A549 (cell line): ENCODE results near the gene CCDC38. TPM values are rescaled to one million over a fixed set of nuclear protein-coding genes. Genes with fewer than 3 reads are reported as not detected.

Experiments used
- ATAC-seq, 2 experiments: fragments of 200-7000 bp in 1 of 2; fragments of >200 bp in 1 of 2; cut with Nextera tagmentation in 1 of 2; cut with Tn5 transposase in 1 of 2; 3 replicates each; pipeline versions ENCODE4 v1.8.0 to v1.9.1; 2018 to 2020; ENCODE audit warnings: mild to moderate bottlenecking in 1 of 2, moderate library complexity in 1 of 2
- CTCF ChIA-PET: fragments of 300-600 bp; sonication (Branson Sonifier 250); formaldehyde crosslinking; extraction: SDS; loops from one replicate; lab custom pipeline; 2021; ENCODE audit warnings: antibody characterized with exemption, inconsistent platforms; lab: Yijun Ruan, JAX
- POLR2A ChIA-PET: fragments of 350-600 bp; formaldehyde crosslinking; extraction: SDS; loops from one replicate; lab custom pipeline; 2021; ENCODE audit warnings: antibody characterized with exemption, inconsistent platforms; lab: Yijun Ruan, JAX
- DNase-seq, 2 experiments: peaks; one replicate each; pipeline versions ENCODE4 v3.0.0 to v3.0.0-alpha.2; 2011 to 2016; ENCODE audit warnings: low read depth in 1 of 2, low spot score in 1 of 2
- FAIRE-seq: peaks from 2 replicates; lab custom pipeline; 2011; peaks lifted over from hg19 to GRCh38; lab: Jason Lieb, UNC
- H3K27ac ChIP-seq, 2 experiments: fragments of >200 bp; sonication (Bioruptor Twin); formaldehyde crosslinking; 3 replicates each; pipeline ENCODE4 v1.5.1; 2016 to 2017
- H3K4me1 ChIP-seq: fragments of >200 bp; sonication (Bioruptor Twin); formaldehyde crosslinking; 3 replicates; pipeline ENCODE4 v1.6.1; 2016
- H3K4me2 ChIP-seq: fragments of >200 bp; sonication (Bioruptor Twin); formaldehyde crosslinking; 3 replicates; pipeline ENCODE4 v1.6.1; 2016
- H3K4me3 ChIP-seq: fragments of >200 bp; sonication (Bioruptor Twin); formaldehyde crosslinking; 3 replicates; pipeline ENCODE4 v1.5.1; 2016
- H3K9me3 ChIP-seq: fragments of >200 bp; sonication (Bioruptor Twin); formaldehyde crosslinking; 3 replicates; pipeline ENCODE4 v1.6.1; 2016
- ATOH8 ChIP-seq: fragments of 250-450 bp; sonication (Bioruptor Pico); IDR thresholded peaks from 2 replicates; pipeline ENCODE4 v1.5.0; 2020; ENCODE audit warnings: low read depth, mild to moderate bottlenecking, moderate library complexity
- CBX8 ChIP-seq: fragments of 200-600 bp; sonication (generic); IDR thresholded peaks from 2 replicates; pipeline ENCODE4 v1.6.1; 2016
- CEBPB ChIP-seq, 2 experiments: fragments of >200 bp in 1 of 2; sonication (Bioruptor Twin) in 1 of 2; formaldehyde crosslinking in 1 of 2; IDR thresholded peaks; 2 replicates each; pipeline ENCODE4 v1.6.1; 2012 to 2016
- CHD2 ChIP-seq: fragments of 150-350 bp; IDR thresholded peaks from 2 replicates; pipeline ENCODE4 v1.6.1; 2014; ENCODE audit warnings: low read length; ENCODE audit not compliant: partially characterized antibody
- CHD4 ChIP-seq: fragments of 200-600 bp; sonication (generic); IDR thresholded peaks from 2 replicates; pipeline ENCODE4 v1.6.1; 2016; ENCODE audit warnings: antibody characterized with exemption, mild to moderate bottlenecking, borderline replicate concordance
- EHF ChIP-seq: fragments of 250-450 bp; sonication (Bioruptor Pico); IDR thresholded peaks from 2 replicates; pipeline ENCODE4 v1.5.0; 2020; ENCODE audit warnings: mild to moderate bottlenecking
- EHMT2 ChIP-seq: fragments of 200-600 bp; sonication (generic); IDR thresholded peaks from 2 replicates; pipeline ENCODE4 v1.6.1; 2016; ENCODE audit warnings: antibody characterized with exemption, low read depth, mild to moderate bottlenecking, moderate library complexity
- EP300 ChIP-seq, 2 experiments: fragments of >200 bp; sonication (Bioruptor Twin); formaldehyde crosslinking; IDR thresholded peaks; 2 replicates in 1 of 2; 3 replicates in 1 of 2; pipeline ENCODE4 v1.6.1; 2016 to 2017
- FOSB ChIP-seq: fragments of 250-450 bp; sonication (Bioruptor Pico); IDR thresholded peaks from 2 replicates; pipeline ENCODE4 v1.5.0; 2020; ENCODE audit warnings: mild to moderate bottlenecking, moderate library complexity
- FOSL2 ChIP-seq, 2 experiments: fragments of 450-650 bp in 1 of 2; fragments of >200 bp in 1 of 2; sonication (Bioruptor Twin) in 1 of 2; formaldehyde crosslinking; IDR thresholded peaks; 2 replicates each; pipeline versions ENCODE4 v1.5.0 to v1.6.1; 2016 to 2020; ENCODE audit warnings: mild to moderate bottlenecking in 1 of 2, moderate library complexity in 1 of 2
- HOXA7 ChIP-seq: fragments of 250-450 bp; sonication (Bioruptor Pico); IDR thresholded peaks from 2 replicates; pipeline ENCODE4 v1.5.0; 2020; ENCODE audit warnings: mild to moderate bottlenecking, moderate library complexity
- HOXB5 ChIP-seq: fragments of 250-450 bp; sonication (Bioruptor Pico); IDR thresholded peaks from 2 replicates; pipeline ENCODE4 v1.5.0; 2020; ENCODE audit warnings: mild to moderate bottlenecking, moderate library complexity
- JUN ChIP-seq, 2 experiments: fragments of >200 bp; sonication (Bioruptor Twin); formaldehyde crosslinking; IDR thresholded peaks; 2 replicates in 1 of 2; 3 replicates in 1 of 2; pipeline ENCODE4 v1.6.1; 2016 to 2017
- KDM1A ChIP-seq: fragments of 200-600 bp; sonication (generic); IDR thresholded peaks from 2 replicates; pipeline ENCODE4 v1.6.1; 2016; ENCODE audit warnings: low read depth, mild to moderate bottlenecking
- KDM5A ChIP-seq: fragments of 200-600 bp; sonication (generic); IDR thresholded peaks from 2 replicates; pipeline ENCODE4 v1.6.1; 2016; ENCODE audit warnings: antibody characterized with exemption, mild to moderate bottlenecking
- MAFK ChIP-seq: fragments of 450-650 bp; IDR thresholded peaks from 2 replicates; pipeline ENCODE4 v1.6.1; 2014; ENCODE audit not compliant: partially characterized antibody
- MAZ ChIP-seq: fragments of 150-350 bp; IDR thresholded peaks from 2 replicates; pipeline ENCODE4 v1.6.1; 2014; ENCODE audit warnings: antibody characterized with exemption, low read depth, low read length, borderline replicate concordance
- MYC ChIP-seq: IDR thresholded peaks from 2 replicates; pipeline ENCODE4 v1.6.1; 2012; ENCODE audit warnings: mild to moderate bottlenecking, inconsistent platforms, low read length, improper control_type of control experiment, borderline replicate concordance
- NPAS2 ChIP-seq: fragments of 250-450 bp; sonication (Bioruptor Pico); IDR thresholded peaks from 2 replicates; pipeline ENCODE4 v1.8.0; 2022; ENCODE audit warnings: mild to moderate bottlenecking, moderate library complexity, borderline replicate concordance
- NR3C1 ChIP-seq: fragments of >200 bp; sonication (Bioruptor Twin); formaldehyde crosslinking; IDR thresholded peaks from 3 replicates; pipeline ENCODE4 v1.6.1; 2017
- PBX3 ChIP-seq: IDR thresholded peaks from 2 replicates; pipeline ENCODE4 v1.6.1; 2012
- PHF8 ChIP-seq: fragments of 200-600 bp; sonication (generic); IDR thresholded peaks from 2 replicates; pipeline ENCODE4 v1.6.1; 2016; ENCODE audit warnings: low read depth, mild to moderate bottlenecking, antibody characterized with exemption, moderate library complexity, borderline replicate concordance
- POLR2AphosphoS2 ChIP-seq: conservative IDR thresholded peaks from 2 replicates; pipeline ENCODE4 v1.6.1; 2012; ENCODE audit warnings: low read length, improper control_type of control experiment, inconsistent platforms
- RAD21 ChIP-seq, 2 experiments: fragments of >200 bp in 1 of 2; sonication (Bioruptor Twin) in 1 of 2; formaldehyde crosslinking in 1 of 2; IDR thresholded peaks in 1 of 2; conservative IDR thresholded peaks in 1 of 2; 2 replicates in 1 of 2; 3 replicates in 1 of 2; pipeline ENCODE4 v1.6.1; 2012 to 2018; ENCODE audit warnings: inconsistent platforms in 1 of 2
- RARB ChIP-seq: fragments of 250-450 bp; sonication (Bioruptor Pico); IDR thresholded peaks from 2 replicates; pipeline ENCODE4 v1.8.0; 2021; ENCODE audit warnings: mild to moderate bottlenecking, moderate library complexity
- RFX5 ChIP-seq: fragments of 450-650 bp; IDR thresholded peaks from 2 replicates; pipeline ENCODE4 v1.7.1; 2014; ENCODE audit warnings: antibody characterized with exemption, mild to moderate bottlenecking, moderate library complexity
- SREBF2 ChIP-seq: fragments of 450-650 bp; IDR thresholded peaks from 2 replicates; pipeline ENCODE4 v1.6.1; 2014; ENCODE audit warnings: mild to moderate bottlenecking, moderate library complexity
- TP53 ChIP-seq: fragments of 250-450 bp; sonication (Bioruptor Pico); IDR thresholded peaks from 2 replicates; pipeline ENCODE4 v1.5.0; 2021; ENCODE audit warnings: mild to moderate bottlenecking, moderate library complexity
- ZFP36 ChIP-seq: fragments of 450-650 bp; IDR thresholded peaks from 2 replicates; pipeline ENCODE4 v1.6.1; 2014; ENCODE audit warnings: borderline replicate concordance; ENCODE audit not compliant: partially characterized antibody
- ZSCAN20 ChIP-seq: fragments of 250-450 bp; sonication (Bioruptor Pico); IDR thresholded peaks from 2 replicates; pipeline ENCODE4 v1.8.0; 2022; ENCODE audit warnings: mild to moderate bottlenecking, moderate library complexity
- WGBS: methylation state at CpG from one replicate; pipeline ENCODE4 v1.1.6; 2017; ENCODE audit errors: missing lambda C conversion rate; 5-methylcytosine and 5-hydroxymethylcytosine counted together
- polyA plus RNA-seq, 4 experiments: library from polyadenylated mRNA; depleted of rRNA in 3 of 4; stranded (reverse); fragments of >200 nt; fragmentation: RNase III in 1 of 4; extraction: RNeasy Plus Mini Kit Qiagen cat#74134 plus additional on column Dnase treatment in 1 of 4; gene quantifications; 2 replicates in 3 of 4; 3 replicates in 1 of 4; pipeline ENCODE4 v1.2.3, GENCODE V29; 2011 to 2017
- TF ChIP-seq, protein P1 (sequence below): fragments of 200-600 bp; sonication (generic); IDR thresholded peaks from 2 replicates; pipeline ENCODE4 v1.6.1; 2016; ENCODE audit warnings: antibody characterized with exemption, mild to moderate bottlenecking, moderate library complexity
- TF ChIP-seq, protein P2 (sequence below): IDR thresholded peaks from 2 replicates; pipeline ENCODE4 v1.6.1; 2012; ENCODE audit warnings: low read depth, borderline replicate concordance
- TF ChIP-seq, protein P3 (sequence below): fragments of 450-650 bp; IDR thresholded peaks from 2 replicates; pipeline ENCODE4 v1.6.1; 2014; ENCODE audit warnings: antibody characterized with exemption

CCDC38 gene
- polyA plus RNA-seq, 2 of the 4 experiments (the other 2 are of a cell fraction): 0.18 to 0.41 TPM

DNA sequence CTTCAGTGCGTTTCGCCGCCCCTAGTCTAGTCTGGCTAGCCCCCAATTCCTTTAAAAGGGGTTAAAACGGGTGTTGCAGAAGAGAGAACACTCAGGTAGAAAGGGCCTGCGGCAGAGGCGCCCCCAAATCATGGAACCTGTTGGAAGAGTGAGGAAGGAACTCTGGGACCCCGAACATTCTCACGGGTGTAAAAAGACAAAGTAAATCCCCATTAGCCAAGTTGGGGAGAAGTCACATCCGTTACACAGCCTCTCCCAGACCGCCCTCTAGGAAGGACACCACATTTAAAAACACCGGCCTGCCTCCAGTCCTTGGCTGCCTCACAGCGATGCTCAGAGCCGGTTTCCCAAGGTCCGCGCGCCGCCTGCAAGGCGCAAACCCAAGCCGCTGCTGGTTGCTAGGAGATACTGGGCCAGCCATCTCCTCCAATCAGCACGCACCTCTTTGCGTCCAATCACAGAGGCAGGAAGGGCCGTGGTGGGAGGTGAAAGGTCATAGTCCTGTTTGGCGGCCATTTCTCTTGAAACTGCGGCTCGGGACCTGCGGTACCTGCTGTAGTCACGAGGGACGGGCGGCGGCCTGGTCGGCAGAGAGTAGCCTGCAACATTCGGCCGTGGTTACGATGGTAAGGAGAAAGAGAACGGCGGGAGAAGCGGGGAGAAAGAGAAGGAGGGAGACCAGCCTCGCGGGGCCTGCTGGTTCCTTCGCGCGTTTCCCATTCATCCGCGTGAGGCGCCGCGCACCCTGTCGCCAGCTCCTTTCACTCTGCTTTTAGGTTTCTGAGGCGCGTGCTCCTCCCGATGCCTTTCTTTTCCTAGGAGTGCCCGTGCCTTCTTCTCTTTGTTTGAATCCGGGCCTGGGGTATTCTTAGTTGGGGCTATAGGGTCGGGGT, 83.7 kb downstream of the CCDC38 start, which contains the start of gene SNRPF:
Gene SNRPF, plus strand, starts transcription at position 502 of the 893 bp plus-strand sequence. Its CDS starts 122 bp downstream, at position 624.
- Histone ChIP-seq H3K9me3 (peaks cover 12% of the 10 kb centered on the region), H3K4me3 (peak within 1 kb of the TSS; percentile 67), H3K27ac (peak within 1 kb of the TSS; percentile 86 to 91), H3K4me1 (peaks cover 14% of the 10 kb centered on the region; the same call in 1 of the 3 replicates), H3K4me2 (peak within 1 kb of the TSS; percentile 90)
- DNase-seq: peak; percentile 98 to 100
- POLR2A ChIA-PET: interaction anchor here (1.6 kb wide), 1 partner anchor 84 kb away, joined by 11 read pairs; the partner anchor contains the start of genes AMDHD1 and CCDC38
- FAIRE-seq: peak; percentile 98
- peak; percentile 99 for ATAC-seq
- WGBS: 6% methylated on average over 52 of the region's 54 CpGs
- CTCF ChIA-PET: interaction anchor here (1.1 kb wide), 1 partner anchor 277 kb away, joined by 4 read pairs; no protein-coding TSS in a partner anchor
- TF ChIP-seq KDM1A: no peak
- peak; percentile 53; the same call in 1 of the 2 replicates for TF ChIP-seq MYC
- TF ChIP-seq CEBPB (IDR thresholded peaks at IDR 0.05): no peak
- TF ChIP-seq, protein P1, sequence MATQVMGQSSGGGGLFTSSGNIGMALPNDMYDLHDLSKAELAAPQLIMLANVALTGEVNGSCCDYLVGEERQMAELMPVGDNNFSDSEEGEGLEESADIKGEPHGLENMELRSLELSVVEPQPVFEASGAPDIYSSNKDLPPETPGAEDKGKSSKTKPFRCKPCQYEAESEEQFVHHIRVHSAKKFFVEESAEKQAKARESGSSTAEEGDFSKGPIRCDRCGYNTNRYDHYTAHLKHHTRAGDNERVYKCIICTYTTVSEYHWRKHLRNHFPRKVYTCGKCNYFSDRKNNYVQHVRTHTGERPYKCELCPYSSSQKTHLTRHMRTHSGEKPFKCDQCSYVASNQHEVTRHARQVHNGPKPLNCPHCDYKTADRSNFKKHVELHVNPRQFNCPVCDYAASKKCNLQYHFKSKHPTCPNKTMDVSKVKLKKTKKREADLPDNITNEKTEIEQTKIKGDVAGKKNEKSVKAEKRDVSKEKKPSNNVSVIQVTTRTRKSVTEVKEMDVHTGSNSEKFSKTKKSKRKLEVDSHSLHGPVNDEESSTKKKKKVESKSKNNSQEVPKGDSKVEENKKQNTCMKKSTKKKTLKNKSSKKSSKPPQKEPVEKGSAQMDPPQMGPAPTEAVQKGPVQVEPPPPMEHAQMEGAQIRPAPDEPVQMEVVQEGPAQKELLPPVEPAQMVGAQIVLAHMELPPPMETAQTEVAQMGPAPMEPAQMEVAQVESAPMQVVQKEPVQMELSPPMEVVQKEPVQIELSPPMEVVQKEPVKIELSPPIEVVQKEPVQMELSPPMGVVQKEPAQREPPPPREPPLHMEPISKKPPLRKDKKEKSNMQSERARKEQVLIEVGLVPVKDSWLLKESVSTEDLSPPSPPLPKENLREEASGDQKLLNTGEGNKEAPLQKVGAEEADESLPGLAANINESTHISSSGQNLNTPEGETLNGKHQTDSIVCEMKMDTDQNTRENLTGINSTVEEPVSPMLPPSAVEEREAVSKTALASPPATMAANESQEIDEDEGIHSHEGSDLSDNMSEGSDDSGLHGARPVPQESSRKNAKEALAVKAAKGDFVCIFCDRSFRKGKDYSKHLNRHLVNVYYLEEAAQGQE: no peak
- TF ChIP-seq CHD4: no peak
- no peak for TF ChIP-seq HOXA7 (CRISPR knock-in tag)
- TF ChIP-seq EHF: no peak
- TF ChIP-seq EP300 (IDR thresholded peaks at IDR 0.05): no peak
- no peak for TF ChIP-seq SREBF2
- TF ChIP-seq, protein P2, sequence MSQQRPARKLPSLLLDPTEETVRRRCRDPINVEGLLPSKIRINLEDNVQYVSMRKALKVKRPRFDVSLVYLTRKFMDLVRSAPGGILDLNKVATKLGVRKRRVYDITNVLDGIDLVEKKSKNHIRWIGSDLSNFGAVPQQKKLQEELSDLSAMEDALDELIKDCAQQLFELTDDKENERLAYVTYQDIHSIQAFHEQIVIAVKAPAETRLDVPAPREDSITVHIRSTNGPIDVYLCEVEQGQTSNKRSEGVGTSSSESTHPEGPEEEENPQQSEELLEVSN: peak; percentile 67
- TF ChIP-seq PHF8: peak; percentile 83
- peak in 1 of 2 experiments; percentile 15; a peak in 1 of 5 replicates for TF ChIP-seq RAD21 (conservative IDR thresholded peaks at IDR 0.05 in 1 of 2, IDR thresholded peaks at IDR 0.05 in 1 of 2)
- no peak for TF ChIP-seq TP53 (CRISPR knock-in tag)
- TF ChIP-seq KDM5A: no peak; the same call in 1 of the 2 replicates
- no peak for TF ChIP-seq ZFP36
- TF ChIP-seq NPAS2 (CRISPR knock-in tag): no peak
- TF ChIP-seq FOSL2 (IDR thresholded peaks at IDR 0.05): no peak
- no peak for TF ChIP-seq FOSL2 (CRISPR knock-in tag; IDR thresholded peaks at IDR 0.05)
- 0 out of 2 replicates have a peak, but pooled peaks have one; percentile 43 for TF ChIP-seq PBX3
- TF ChIP-seq FOSB (CRISPR knock-in tag): no peak
- no peak for TF ChIP-seq HOXB5 (CRISPR knock-in tag)
- no peak for TF ChIP-seq EHMT2
- TF ChIP-seq, protein P3, sequence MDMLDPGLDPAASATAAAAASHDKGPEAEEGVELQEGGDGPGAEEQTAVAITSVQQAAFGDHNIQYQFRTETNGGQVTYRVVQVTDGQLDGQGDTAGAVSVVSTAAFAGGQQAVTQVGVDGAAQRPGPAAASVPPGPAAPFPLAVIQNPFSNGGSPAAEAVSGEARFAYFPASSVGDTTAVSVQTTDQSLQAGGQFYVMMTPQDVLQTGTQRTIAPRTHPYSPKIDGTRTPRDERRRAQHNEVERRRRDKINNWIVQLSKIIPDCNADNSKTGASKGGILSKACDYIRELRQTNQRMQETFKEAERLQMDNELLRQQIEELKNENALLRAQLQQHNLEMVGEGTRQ: peak; percentile 47; the same call in 1 of the 2 replicates
- 0 out of 2 replicates have a peak, but pooled peaks have one; percentile 28 for TF ChIP-seq RFX5
- TF ChIP-seq NR3C1: no peak
- TF ChIP-seq MAZ: no peak
- TF ChIP-seq MAFK: no peak
- TF ChIP-seq ATOH8 (CRISPR knock-in tag): no peak
- no peak for TF ChIP-seq ZSCAN20 (CRISPR knock-in tag)
- no peak for TF ChIP-seq CHD2
- peak; percentile 57 to 88; a peak in 3 of 5 replicates for TF ChIP-seq JUN (IDR thresholded peaks at IDR 0.05)
- TF ChIP-seq POLR2AphosphoS2: no peak
- no peak for TF ChIP-seq CBX8
- no peak for TF ChIP-seq RARB (CRISPR knock-in tag)
